Keratinocyte (primary cell): ENCODE measurements around the gene KMT2C.

Experiments used
- CTCF ChIP-seq, 3 experiments: IDR thresholded peaks in 1 of 3; conservative IDR thresholded peaks in 1 of 3; optimal IDR thresholded peaks in 1 of 3; 2 replicates in 2 of 3; 3 replicates in 1 of 3; pipeline versions ENCODE3 to v1.5.1; 2011; ENCODE audit warnings: low read length in 3 of 3, mild to moderate bottlenecking in 3 of 3, moderate library complexity in 2 of 3, control low read depth in 1 of 3, inconsistent platforms in 1 of 3; ENCODE audit not compliant: insufficient read depth in 2 of 3; ENCODE audit errors: extremely low read depth in 1 of 3
- EZH2 ChIP-seq: IDR thresholded peaks from one replicate; pipeline ENCODE4 v1.6.1; 2012; ENCODE audit warnings: inconsistent platforms, mild to moderate bottlenecking, low read length, moderate library complexity

GRCh38 chr7:152342796-152343195, 93.0 kb downstream of the KMT2C start:
- TF ChIP-seq CTCF (optimal IDR thresholded peaks at IDR 0.05 in 1 of 3, IDR thresholded peaks at IDR 0.05 in 1 of 3, conservative IDR thresholded peaks at IDR 0.05 in 1 of 3; ENCODE audit: extremely low read depth in 1 of 3, insufficient read depth in 2 of 3, low read length in 3 of 3) (no peak), EZH2 (no peak)
